ENCODE data around the gene USP40.

USP40 gene

DNA sequence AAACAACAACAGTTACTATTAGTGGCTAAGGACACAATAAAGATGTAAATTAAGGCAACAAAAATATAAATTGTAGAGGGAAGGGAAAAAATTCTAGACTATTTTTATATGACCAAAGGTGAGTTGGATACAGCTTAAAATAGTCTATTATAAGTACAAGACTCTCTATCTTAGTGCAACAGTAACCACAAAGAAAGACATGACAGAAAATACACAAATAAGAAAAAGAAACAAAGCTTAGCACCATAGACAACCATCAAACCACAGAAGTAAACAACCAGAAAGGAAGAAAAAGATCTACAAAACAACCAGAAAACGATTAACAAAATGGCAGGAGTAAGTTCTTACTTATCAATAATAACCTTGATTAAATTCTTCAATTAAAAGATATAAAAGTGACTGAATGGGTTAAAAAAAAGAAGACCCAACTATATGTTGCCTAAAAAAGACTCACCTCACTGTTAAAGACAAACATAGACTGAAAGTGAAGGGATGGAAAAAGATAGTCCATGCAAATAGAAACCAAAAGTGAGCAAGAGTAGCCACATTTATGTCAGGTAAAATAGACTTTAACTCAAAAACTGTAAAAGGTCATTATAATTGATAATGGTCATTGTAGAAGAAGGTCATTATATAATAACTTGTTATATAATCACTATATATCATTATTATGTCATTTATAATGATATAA, 62.5 kb downstream of the USP40 start:
- no peak overlapping the region for H3K4me3 ChIP-seq (ENCODE audit: low read depth, low read length)
- TF ChIP-seq POLR2A (IDR thresholded peaks at IDR 0.05; ENCODE audit: extremely low read depth, insufficient read length) (no peak), MYC (IDR thresholded peaks at IDR 0.05; ENCODE audit: low read depth, low read length) (no peak), CTCF (IDR thresholded peaks at IDR 0.05; ENCODE audit: low read depth, low read length) (no peak), MAX (IDR thresholded peaks at IDR 0.05; ENCODE audit: low read depth, low read length) (no peak)
- no peak for DNase-seq (ENCODE audit: low read depth)

- TF ChIP-seq POLR2A (IDR thresholded peaks at IDR 0.05; ENCODE audit: extremely low read depth, insufficient read length), result no peak
- no peak for TF ChIP-seq MAX (IDR thresholded peaks at IDR 0.05; ENCODE audit: low read depth, low read length)
- no peak for TF ChIP-seq CTCF (IDR thresholded peaks at IDR 0.05; ENCODE audit: low read depth, low read length)
- TF ChIP-seq MYC (IDR thresholded peaks at IDR 0.05; ENCODE audit: low read depth, low read length), result no peak
- no peak for DNase-seq (ENCODE audit: low read depth)
- no peak overlapping the region for H3K4me3 ChIP-seq (ENCODE audit: low read depth, low read length)
Observed at GRCh38 chr2:233503481-233503880, 63.1 kb downstream of the USP40 start.

DNA sequence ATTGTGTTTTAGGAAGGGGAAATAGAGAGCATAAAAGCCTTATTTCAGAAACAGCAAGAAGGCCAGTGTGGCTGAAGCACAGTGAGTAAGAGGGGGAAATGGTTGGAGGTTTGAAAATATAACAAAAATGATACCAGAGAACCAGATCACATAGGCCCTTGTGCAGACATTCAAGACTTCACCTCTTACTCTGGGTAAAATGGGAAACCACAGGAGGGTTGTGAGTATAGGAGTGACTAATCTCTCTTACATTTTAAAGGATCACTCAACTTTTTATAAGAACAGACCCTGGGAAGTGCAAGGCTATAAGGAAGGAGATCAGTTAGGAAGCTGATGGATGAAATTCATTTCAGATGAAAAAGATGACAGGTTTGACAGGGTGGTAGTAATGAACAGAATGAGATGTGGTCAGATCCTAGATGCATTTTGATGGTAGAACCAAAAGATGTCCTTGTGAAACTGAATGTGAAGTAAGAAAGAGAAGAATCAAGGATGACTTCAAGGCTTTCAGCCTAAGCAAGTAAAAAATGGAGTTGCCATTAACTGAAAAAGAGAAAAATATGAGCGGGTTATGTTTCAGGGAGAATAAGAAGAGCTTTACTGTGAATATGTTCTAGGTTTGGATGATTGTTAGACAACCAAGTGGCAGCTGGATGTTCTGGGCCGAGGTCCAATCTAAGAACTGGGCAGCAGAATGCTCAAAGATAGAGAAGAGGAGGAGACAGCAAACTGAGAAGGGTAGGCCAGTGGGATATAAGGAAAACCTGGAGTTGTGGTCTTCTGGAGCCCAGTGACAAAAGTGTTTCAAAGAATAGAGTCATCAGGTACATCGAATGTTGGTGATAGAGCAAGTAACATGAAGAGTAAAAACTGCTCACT, 65.1 kb downstream of the USP40 start:
- H3K4me3 ChIP-seq (ENCODE audit: low read depth, low read length), result no peak overlapping the region
- no peak for DNase-seq (ENCODE audit: low read depth)
- no peak for TF ChIP-seq MAX (IDR thresholded peaks at IDR 0.05; ENCODE audit: low read depth, low read length)
- no peak for TF ChIP-seq MYC (IDR thresholded peaks at IDR 0.05; ENCODE audit: low read depth, low read length)
- TF ChIP-seq POLR2A (IDR thresholded peaks at IDR 0.05; ENCODE audit: extremely low read depth, insufficient read length), result no peak
- TF ChIP-seq CTCF (IDR thresholded peaks at IDR 0.05; ENCODE audit: low read depth, low read length), result no peak

DNA sequence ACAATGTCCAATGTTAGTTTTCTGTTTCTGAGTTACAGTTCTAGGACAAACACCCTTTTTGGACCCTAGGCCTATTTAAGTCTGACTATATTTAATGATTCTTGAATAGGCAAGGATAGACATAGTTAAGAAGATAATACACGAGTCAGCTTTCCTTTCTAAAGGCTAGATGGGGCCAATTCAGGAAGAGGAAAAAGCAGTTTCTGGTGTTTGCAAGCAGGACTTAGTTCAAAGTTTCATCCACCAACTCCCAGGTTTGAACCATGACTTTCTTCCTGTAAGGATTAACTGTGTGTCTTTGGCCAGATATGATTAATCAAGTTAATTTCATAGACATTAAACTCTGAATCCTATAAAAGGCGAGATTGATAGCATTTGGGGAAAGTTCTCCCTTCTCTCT, 66.7 kb downstream of the USP40 start:
- no peak for TF ChIP-seq POLR2A (IDR thresholded peaks at IDR 0.05; ENCODE audit: extremely low read depth, insufficient read length)
- TF ChIP-seq MAX (IDR thresholded peaks at IDR 0.05; ENCODE audit: low read depth, low read length), result no peak
- no peak for TF ChIP-seq CTCF (IDR thresholded peaks at IDR 0.05; ENCODE audit: low read depth, low read length)
- no peak for TF ChIP-seq MYC (IDR thresholded peaks at IDR 0.05; ENCODE audit: low read depth, low read length)
- DNase-seq (ENCODE audit: low read depth), result no peak
- H3K4me3 ChIP-seq (ENCODE audit: low read depth, low read length), result no peak overlapping the region

DNA sequence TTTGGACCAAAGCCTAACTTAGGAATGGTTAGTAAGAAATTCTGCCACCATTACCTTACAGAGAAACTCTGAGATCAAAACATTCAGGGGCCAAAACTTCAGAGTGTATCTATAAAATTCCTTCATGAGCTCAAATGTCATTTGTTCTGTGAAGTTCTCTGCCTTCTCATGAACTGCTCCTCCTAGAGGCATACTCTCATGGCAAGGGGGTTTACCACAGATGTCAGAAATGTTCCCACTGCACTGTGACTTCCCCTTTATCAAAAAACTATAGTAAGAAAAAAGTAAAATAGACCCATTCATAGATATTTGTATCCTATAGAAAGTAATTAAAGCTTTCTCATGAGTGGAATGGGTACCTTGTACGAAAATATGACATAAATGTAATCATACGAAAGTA, 68.5 kb downstream of the USP40 start:
- TF ChIP-seq CTCF (IDR thresholded peaks at IDR 0.05; ENCODE audit: low read depth, low read length), result peak; percentile 31
- no peak for TF ChIP-seq MAX (IDR thresholded peaks at IDR 0.05; ENCODE audit: low read depth, low read length)
- no peak for TF ChIP-seq POLR2A (IDR thresholded peaks at IDR 0.05; ENCODE audit: extremely low read depth, insufficient read length)
- H3K4me3 ChIP-seq (ENCODE audit: low read depth, low read length), result no peak overlapping the region
- peak; percentile 58 for DNase-seq (ENCODE audit: low read depth)

Data from NB4 (cell line).